Mesenchymal stem cell (in vitro differentiated cells and primary cell): ENCODE measurements around the gene CELSR2.

Experiments
- DNase-seq: peaks from one replicate; pipeline ENCODE4 v3.0.0-alpha.2; 2013
- H2AFZ ChIP-seq: one replicate; pipeline ENCODE4 v1.6.1; 2013; ENCODE audit warnings: low read depth, mild to moderate bottlenecking, control low read depth, inconsistent platforms, low read length, moderate library complexity
- H2AK5ac ChIP-seq: 2 replicates; pipeline ENCODE4 v1.6.1; 2013; ENCODE audit warnings: low read length, moderate library complexity, mild to moderate bottlenecking, inconsistent platforms; ENCODE audit not compliant: severe bottlenecking
- H2BK120ac ChIP-seq: one replicate; pipeline ENCODE4 v1.6.1; 2013; ENCODE audit warnings: low read depth, mild to moderate bottlenecking, inconsistent platforms, low read length, moderate library complexity
- H2BK12ac ChIP-seq, 2 experiments: one replicate each; pipeline ENCODE4 v1.6.1; 2013; ENCODE audit warnings: inconsistent platforms in 2 of 2, low read length in 2 of 2, mild to moderate bottlenecking in 2 of 2, moderate library complexity in 2 of 2, control low read depth in 1 of 2
- H2BK15ac ChIP-seq: one replicate; pipeline ENCODE4 v1.6.1; 2013; ENCODE audit warnings: mild to moderate bottlenecking, low read depth, inconsistent platforms; ENCODE audit not compliant: poor library complexity, severe bottlenecking
- H2BK5ac ChIP-seq: 2 replicates; pipeline ENCODE4 v1.6.1; 2013; ENCODE audit warnings: low read depth, mild to moderate bottlenecking, low read length, control low read depth, inconsistent platforms; ENCODE audit not compliant: poor library complexity, severe bottlenecking
- H3K14ac ChIP-seq, 2 experiments: one replicate each; pipeline ENCODE4 v1.6.1; 2013; ENCODE audit warnings: inconsistent platforms in 2 of 2, low read length in 2 of 2, control low read depth in 1 of 2, mild to moderate bottlenecking in 1 of 2, moderate library complexity in 1 of 2
- H3K18ac ChIP-seq, 2 experiments: one replicate each; pipeline ENCODE4 v1.6.1; 2013; ENCODE audit warnings: inconsistent platforms in 2 of 2, low read length in 2 of 2, control low read depth in 1 of 2, low read depth in 1 of 2, mild to moderate bottlenecking in 1 of 2
- H3K23ac ChIP-seq, 2 experiments: one replicate each; pipeline ENCODE4 v1.6.1; 2013; ENCODE audit warnings: inconsistent platforms in 2 of 2, low read length in 2 of 2, mild to moderate bottlenecking in 2 of 2, moderate library complexity in 2 of 2, control low read depth in 1 of 2
- H3K27ac ChIP-seq: 2 replicates; pipeline ENCODE4 v1.5.1; 2013; ENCODE audit warnings: mild to moderate bottlenecking, moderate library complexity, low read length, control low read depth, inconsistent platforms; ENCODE audit not compliant: poor library complexity, severe bottlenecking
- H3K27me3 ChIP-seq, 2 experiments: 2 replicates each; pipeline versions ENCODE4 v1.6.1 to v1.7.0; 2013; ENCODE audit warnings: low read length in 2 of 2, mild to moderate bottlenecking in 2 of 2, moderate library complexity in 2 of 2, control low read depth in 1 of 2, inconsistent platforms in 1 of 2; ENCODE audit not compliant: control insufficient read depth in 1 of 2, insufficient read depth in 1 of 2
- H3K36me3 ChIP-seq, 2 experiments: 2 replicates each; pipeline versions ENCODE4 v1.6.1 to v1.7.0; 2013; ENCODE audit warnings: low read length in 2 of 2, control low read depth in 1 of 2, inconsistent platforms in 1 of 2, low read depth in 1 of 2, mild to moderate bottlenecking in 1 of 2; ENCODE audit not compliant: insufficient read depth in 2 of 2, control insufficient read depth in 1 of 2
- H3K4ac ChIP-seq, 2 experiments: one replicate each; pipeline ENCODE4 v1.6.1; 2013; ENCODE audit warnings: inconsistent platforms in 2 of 2, low read length in 2 of 2, mild to moderate bottlenecking in 2 of 2, moderate library complexity in 2 of 2, control low read depth in 1 of 2, low read depth in 1 of 2
- H3K4me1 ChIP-seq: 2 replicates; pipeline ENCODE4 v1.6.1; 2013; ENCODE audit warnings: low read depth, low read length, control low read depth; ENCODE audit not compliant: control insufficient read depth, insufficient read depth
- H3K4me2 ChIP-seq: 2 replicates; pipeline ENCODE4 v1.6.1; 2013; ENCODE audit warnings: low read length, mild to moderate bottlenecking, inconsistent platforms; ENCODE audit not compliant: poor library complexity, severe bottlenecking
- H3K4me3 ChIP-seq, 2 experiments: 2 replicates each; pipeline versions ENCODE4 v1.5.1 to v1.7.0; 2013; ENCODE audit warnings: low read length in 2 of 2, mild to moderate bottlenecking in 2 of 2, control low read depth in 1 of 2, low read depth in 1 of 2; ENCODE audit not compliant: insufficient read depth in 1 of 2
- H3K79me1 ChIP-seq: replicated peaks from 2 replicates; pipeline ENCODE4 v1.6.1; 2013; ENCODE audit warnings: mild to moderate bottlenecking, control low read depth, low read length, inconsistent platforms; ENCODE audit not compliant: poor library complexity, severe bottlenecking
- H3K9ac ChIP-seq: 2 replicates; pipeline ENCODE4 v1.7.0; 2013; ENCODE audit warnings: mild to moderate bottlenecking, low read length, moderate library complexity
- H3K9me3 ChIP-seq: 2 replicates; pipeline ENCODE4 v1.7.0; 2013; ENCODE audit warnings: mild to moderate bottlenecking, low read length; ENCODE audit not compliant: control insufficient read depth
- H4K8ac ChIP-seq: one replicate; pipeline ENCODE4 v1.6.1; 2013; ENCODE audit warnings: inconsistent platforms, mild to moderate bottlenecking, low read length, moderate library complexity
- H4K91ac ChIP-seq: one replicate; pipeline ENCODE4 v1.6.1; 2013; ENCODE audit warnings: mild to moderate bottlenecking, low read length, inconsistent platforms
- WGBS: methylation state at CpG from one replicate; pipeline ENCODE4 v1.1.7; 2013; ENCODE audit warnings: mixed read lengths; 5-methylcytosine and 5-hydroxymethylcytosine counted together

The CELSR2 gene

GRCh38 chr1:109306832-109307273 lies 57.5 kb downstream of the CELSR2 start, which contains the start of gene MYBPHL:
Gene MYBPHL (minus strand): TSS chr1:109307011. CDS start chr1:109306991, 20 bp downstream.
- H3K4me1 ChIP-seq: peaks cover 2% of the 10 kb centered on the region
- H2AFZ ChIP-seq: no peak within 1 kb of the TSS
- peak within 1 kb of the TSS in 1 of 2 experiments; percentile 49 for H3K14ac ChIP-seq
- peaks cover 0 to 21% of the 10 kb centered on the region in 2 experiments for H3K27me3 ChIP-seq
- H3K9me3 ChIP-seq: no peaks in the 10 kb centered on the region
- no peak within 1 kb of the TSS for H2BK15ac ChIP-seq
- H3K4me3 ChIP-seq: no peak within 1 kb of the TSS
- H2BK12ac ChIP-seq: no peak within 1 kb of the TSS
- H3K23ac ChIP-seq: no peak within 1 kb of the TSS
- no peak within 1 kb of the TSS for H4K8ac ChIP-seq
- no peak within 1 kb of the TSS for H3K4me2 ChIP-seq
- H3K79me1 ChIP-seq: no peaks in the 10 kb centered on the region
- H3K27ac ChIP-seq: no peak within 1 kb of the TSS
- H2BK5ac ChIP-seq: no peak within 1 kb of the TSS
- peak within 1 kb of the TSS; percentile 45 for H4K91ac ChIP-seq
- H2AK5ac ChIP-seq: no peak within 1 kb of the TSS
- no peak within 1 kb of the TSS for H2BK120ac ChIP-seq
- peaks cover 0 to 7% of the 10 kb centered on the region in 2 experiments for H3K36me3 ChIP-seq
- peak within 1 kb of the TSS; percentile 16 to 39 for H3K18ac ChIP-seq
- 91% methylated on average over 6 of the region's 7 CpGs for WGBS
- no peak for DNase-seq
- H3K9ac ChIP-seq: no peak within 1 kb of the TSS
- H3K4ac ChIP-seq: no peak within 1 kb of the TSS

GRCh38 chr1:109307274-109308021 lies 58.1 kb downstream of the CELSR2 start:
- Histone ChIP-seq H3K4me1 (peaks cover 2% of the 10 kb centered on the region), H2BK12ac (no peak overlapping the region), H3K23ac (no peak overlapping the region), H2BK120ac (no peak overlapping the region), H3K9ac (no peak overlapping the region), H4K91ac (peak overlapping the region; percentile 45), H3K4me3 (no peak overlapping the region), H3K27ac (no peak overlapping the region), H3K79me1 (no peaks in the 10 kb centered on the region), H2BK5ac (no peak overlapping the region), H2BK15ac (no peak overlapping the region), H3K14ac (no peak overlapping the region), H3K9me3 (no peaks in the 10 kb centered on the region), H3K36me3 (peaks cover 0 to 7% of the 10 kb centered on the region in 2 experiments), H3K27me3 (peaks cover 0 to 21% of the 10 kb centered on the region in 2 experiments), H2AFZ (no peak overlapping the region), H4K8ac (no peak overlapping the region), H3K4me2 (no peak overlapping the region), H2AK5ac (no peak overlapping the region), H3K18ac (no peak overlapping the region), H3K4ac (no peak overlapping the region)
- 68% methylated on average over 12 of the region's 14 CpGs for WGBS
- peak; percentile 33 for DNase-seq

- Histone ChIP-seq H2BK5ac (no peak overlapping the region), H2BK12ac (no peak overlapping the region), H3K79me1 (no peaks in the 10 kb centered on the region), H3K27me3 (peaks cover 0 to 11% of the 10 kb centered on the region in 2 experiments), H3K4me1 (peaks cover 2% of the 10 kb centered on the region), H3K14ac (no peak overlapping the region), H4K8ac (no peak overlapping the region), H3K4me2 (no peak overlapping the region), H3K18ac (no peak overlapping the region), H3K27ac (no peak overlapping the region), H2BK120ac (no peak overlapping the region), H3K4me3 (no peak overlapping the region), H2BK15ac (no peak overlapping the region), H3K9me3 (no peaks in the 10 kb centered on the region), H3K9ac (no peak overlapping the region), H4K91ac (no peak overlapping the region), H3K36me3 (peaks cover 6 to 17% of the 10 kb centered on the region in 2 experiments), H3K23ac (no peak overlapping the region), H2AFZ (no peak overlapping the region), H3K4ac (no peak overlapping the region), H2AK5ac (no peak overlapping the region)
- no peak for DNase-seq
- 96% methylated on average over 2 of the region's 2 CpGs for WGBS
Observed at GRCh38 chr1:109309347-109309746, 60.0 kb downstream of the CELSR2 start.

- WGBS: 96% methylated on average over 2 of the region's 2 CpGs
- H3K27me3 ChIP-seq: peaks cover 0 to 4% of the 10 kb centered on the region in 2 experiments
- H2BK15ac ChIP-seq: no peak overlapping the region
- no peak overlapping the region for H3K27ac ChIP-seq
- H3K14ac ChIP-seq: no peak overlapping the region
- no peak overlapping the region for H2BK12ac ChIP-seq
- no peak overlapping the region for H2BK120ac ChIP-seq
- no peak overlapping the region for H4K91ac ChIP-seq
- no peak overlapping the region for H3K18ac ChIP-seq
- no peak overlapping the region for H2AK5ac ChIP-seq
- no peak overlapping the region for H3K9ac ChIP-seq
- H4K8ac ChIP-seq: no peak overlapping the region
- H3K36me3 ChIP-seq: peaks cover 13 to 21% of the 10 kb centered on the region in 2 experiments
- no peaks in the 10 kb centered on the region for H3K4me1 ChIP-seq
- no peaks in the 10 kb centered on the region for H3K9me3 ChIP-seq
- no peak overlapping the region for H3K4me3 ChIP-seq
- no peak overlapping the region for H2BK5ac ChIP-seq
- H2AFZ ChIP-seq: no peak overlapping the region
- no peak overlapping the region for H3K4ac ChIP-seq
- no peak overlapping the region for H3K4me2 ChIP-seq
- DNase-seq: no peak
- no peaks in the 10 kb centered on the region for H3K79me1 ChIP-seq
- no peak overlapping the region for H3K23ac ChIP-seq
Observed at GRCh38 chr1:109312246-109312645, 62.9 kb downstream of the CELSR2 start.
